ENCODE measurements around the gene LRRC37A3.
"Not testable (repeated sequence)": the region's sequence is repeated elsewhere in the genome, so short reads cannot be mapped to it uniquely, and the experiment has no call there.

The LRRC37A3 gene

GRCh38 chr17:64830631-64831040 is 88.6 kb downstream of the LRRC37A3 start:
- H3K4me3 ChIP-seq (ENCODE audit: low read depth, low read length): not testable (repeated sequence)

GRCh38 chr17:64829824-64830630 is 89.3 kb downstream of the LRRC37A3 start:
- H3K4me3 ChIP-seq (ENCODE audit: low read depth, low read length): not testable (repeated sequence)

GRCh38 chr17:64829068-64829467 is 90.2 kb downstream of the LRRC37A3 start:
- not testable (repeated sequence) for H3K4me3 ChIP-seq (ENCODE audit: low read depth, low read length)

- not testable (repeated sequence) for H3K4me3 ChIP-seq (ENCODE audit: low read depth, low read length)
Observed at GRCh38 chr17:64818904-64819303, 100.4 kb downstream of the LRRC37A3 start.

- H3K4me3 ChIP-seq (ENCODE audit: low read depth, low read length): not testable (repeated sequence)
Observed at GRCh38 chr17:64815833-64816198, 103.5 kb downstream of the LRRC37A3 start.

- not testable (repeated sequence) for H3K4me3 ChIP-seq (ENCODE audit: low read depth, low read length)
Observed at GRCh38 chr17:64814993-64815832, 104.1 kb downstream of the LRRC37A3 start.

GRCh38 chr17:64808178-64808977 is 110.9 kb downstream of the LRRC37A3 start:
- H3K4me3 ChIP-seq (ENCODE audit: low read depth, low read length): not testable (repeated sequence)
